HepG2 (cell line): ENCODE data around the gene SHISAL1. TPM values are rescaled to one million over a fixed set of nuclear protein-coding genes. Genes with fewer than 3 reads are reported as not detected.

Source experiments
- ATAC-seq: fragments of 200-7000 bp; cut with Tn5 transposase; 3 replicates; pipeline ENCODE4 v1.9.1; 2020; ENCODE audit warnings: mild to moderate bottlenecking, moderate library complexity
- BruUV-seq: library from RNA; stranded (reverse); fragments of 400-500 nt; replicated peaks from 2 replicates; lab custom pipeline; 2021; lab: Mats Ljungman, UMichigan
- CTCF ChIA-PET: fragments of 300-600 bp; formaldehyde crosslinking; extraction: SDS; loops from one replicate; lab custom pipeline; 2021; ENCODE audit warnings: low total read pairs, inconsistent platforms, low intra/inter-chr PET ratio; lab: Yijun Ruan, JAX
- POLR2A ChIA-PET: fragments of 350-600 bp; sonication (Branson Sonifier 250); formaldehyde crosslinking; loops from one replicate; lab custom pipeline; 2020; ENCODE audit warnings: antibody characterized with exemption, inconsistent platforms; lab: Yijun Ruan, JAX
- DNase-seq: peaks from one replicate; pipeline ENCODE4 v3.0.0-alpha.2; 2015; ENCODE audit warnings: low spot score
- FAIRE-seq: peaks from 3 replicates; lab custom pipeline; 2011; peaks lifted over from hg19 to GRCh38; lab: Jason Lieb, UNC
- H2AFZ ChIP-seq: one replicate; pipeline ENCODE4 v1.6.1; 2011; ENCODE audit warnings: low read length, inconsistent platforms
- H3K27ac ChIP-seq: fragments of 300-600 bp; 3 replicates; pipeline ENCODE4 v1.8.0; 2011; ENCODE audit warnings: mixed run types, mild to moderate bottlenecking, mixed read lengths, low read length, inconsistent platforms; ENCODE audit not compliant: insufficient read depth; ENCODE audit errors: extremely low read length
- H3K27me3 ChIP-seq, 2 experiments: fragments of 200-600 bp in 1 of 2; 2 replicates in 1 of 2; 3 replicates in 1 of 2; pipeline versions ENCODE4 v1.6.0 to v1.8.0; 2011; ENCODE audit warnings: low read length in 2 of 2, mild to moderate bottlenecking in 2 of 2, moderate library complexity in 2 of 2, inconsistent platforms in 1 of 2; ENCODE audit not compliant: insufficient read depth in 2 of 2, control insufficient read depth in 1 of 2
- H3K36me3 ChIP-seq, 2 experiments: fragments of 200-600 bp in 1 of 2; replicated peaks in 1 of 2; 2 replicates in 1 of 2; 3 replicates in 1 of 2; pipeline versions ENCODE4 v1.5.1 to v1.8.0; 2011; ENCODE audit warnings: low read length in 2 of 2, inconsistent platforms in 1 of 2; ENCODE audit not compliant: insufficient read depth in 2 of 2, control insufficient read depth in 1 of 2
- H3K4me1 ChIP-seq: 2 replicates; pipeline ENCODE4 v1.5.1; 2012; ENCODE audit warnings: low read length, inconsistent platforms; ENCODE audit not compliant: insufficient read depth
- H3K4me2 ChIP-seq: 2 replicates; pipeline ENCODE4 v1.6.0; 2011; ENCODE audit warnings: low read depth, low read length, inconsistent platforms
- H3K4me3 ChIP-seq, 3 experiments: fragments of 200-600 bp in 1 of 3; sonication (generic), shearing (Covaris generic) in 1 of 3; replicated peaks in 1 of 3; 2 replicates each; pipeline ENCODE4 v1.5.1; 2011 to 2016; ENCODE audit warnings: low read length in 3 of 3, inconsistent platforms in 2 of 3, low read depth in 2 of 3, mild to moderate bottlenecking in 2 of 3, control low read depth in 1 of 3, mixed read lengths in 1 of 3; ENCODE audit not compliant: insufficient read depth in 1 of 3
- H3K79me2 ChIP-seq: one replicate; pipeline ENCODE4 v1.6.1; 2011; ENCODE audit warnings: low read length, inconsistent platforms; ENCODE audit not compliant: insufficient read depth
- H3K9ac ChIP-seq: 2 replicates; pipeline ENCODE4 v1.6.0; 2011; ENCODE audit warnings: mild to moderate bottlenecking, low read depth, low read length, inconsistent platforms; ENCODE audit not compliant: insufficient read depth
- H3K9me3 ChIP-seq: 2 replicates; pipeline ENCODE4 v1.5.1; 2012; ENCODE audit warnings: mild to moderate bottlenecking, low read length
- H4K20me1 ChIP-seq: 2 replicates; pipeline ENCODE4 v1.6.0; 2011; ENCODE audit warnings: inconsistent platforms, mild to moderate bottlenecking, low read length, moderate library complexity; ENCODE audit not compliant: insufficient read depth
- CBX1 ChIP-seq: IDR thresholded peaks from one replicate; pipeline ENCODE4 v1.6.1; 2016; ENCODE audit warnings: antibody characterized with exemption, low read depth
- HDAC6 ChIP-seq: fragments of 200-600 bp; sonication (generic); IDR thresholded peaks from 2 replicates; pipeline ENCODE4 v1.7.0; 2017; ENCODE audit warnings: mild to moderate bottlenecking, antibody characterized with exemption, low read length, low read depth
- NONO ChIP-seq, 2 experiments: fragments of 450-650 bp in 1 of 2; sonication (generic) in 1 of 2; formaldehyde crosslinking in 1 of 2; IDR thresholded peaks in 1 of 2; conservative IDR thresholded peaks in 1 of 2; 2 replicates each; pipeline versions ENCODE4 v1.6.1 to v1.8.0; 2017 to 2022; ENCODE audit warnings: mild to moderate bottlenecking in 1 of 2, missing genetic modification reagents in 1 of 2, moderate library complexity in 1 of 2
- SAFB2 ChIP-seq: sonication (generic); formaldehyde crosslinking; IDR thresholded peaks from 2 replicates; pipeline ENCODE4 v1.5.1; 2020; ENCODE audit warnings: missing genetic modification reagents, low read depth, mild to moderate bottlenecking, borderline replicate concordance
- TOE1 ChIP-seq: sonication (generic); formaldehyde crosslinking; IDR thresholded peaks from 2 replicates; pipeline ENCODE4 v1.4.0; 2020; ENCODE audit warnings: mild to moderate bottlenecking, missing genetic modification reagents
- ZGPAT ChIP-seq: IDR thresholded peaks from 2 replicates; pipeline ENCODE4 v1.6.1; 2016; ENCODE audit warnings: mild to moderate bottlenecking
- ZNF326 ChIP-seq: sonication (generic); formaldehyde crosslinking; IDR thresholded peaks from 2 replicates; pipeline ENCODE4 v1.4.0; 2020; ENCODE audit warnings: missing genetic modification reagents, borderline replicate concordance
- ZNF343 ChIP-seq: sonication (generic); formaldehyde crosslinking; IDR thresholded peaks from 2 replicates; pipeline ENCODE4 v1.4.0; 2020; ENCODE audit warnings: mild to moderate bottlenecking, missing genetic modification reagents
- ZNF747 ChIP-seq: sonication (generic); formaldehyde crosslinking; IDR thresholded peaks from 2 replicates; pipeline ENCODE4 v1.8.1; 2023; ENCODE audit warnings: missing genetic modification reagents, mild to moderate bottlenecking, borderline replicate concordance
- ZNF768 ChIP-seq: sonication (generic); formaldehyde crosslinking; IDR thresholded peaks from 2 replicates; pipeline ENCODE4 v1.4.0; 2020; ENCODE audit warnings: missing genetic modification reagents
- ZSCAN5A ChIP-seq: sonication (generic); formaldehyde crosslinking; IDR thresholded peaks from 2 replicates; pipeline ENCODE4 v1.8.0; 2022; ENCODE audit warnings: mild to moderate bottlenecking, missing genetic modification reagents, borderline replicate concordance
- whole genome bisulfite sequencing: methylation state at CpG from one replicate; pipeline ENCODE4 v1.1.6; 2017; ENCODE audit warnings: low lambda C conversion rate; 5-methylcytosine and 5-hydroxymethylcytosine counted together
- in situ Hi-C: cut with HindIII; loops from 2 replicates; pipeline ENCODE4 v1.10.0; 2017; ENCODE audit warnings: low pct_unique_long_range_greater_than_20kb; ENCODE audit not compliant: extremely low pct_ligation_motif_present
- intact Hi-C: fragments of 100-400 bp; cut with micrococcal nuclease; formaldehyde crosslinking; loops from one replicate; pipeline ENCODE4 v1.10.0; 2022; ENCODE audit not compliant: unreplicated experiment
- polyA plus RNA-seq, 8 experiments: library from polyadenylated mRNA; depleted of rRNA in 3 of 8; stranded (reverse) in 7 of 8; unstranded in 1 of 8; fragments of >200 nt; fragmentation: Illumina TruSeq in 4 of 8; extraction: Trizol in 4 of 8; gene quantifications; 2 replicates each; pipeline versions ENCODE4 v1.2.1 to v1.2.3, GENCODE V29; 2011 to 2016; ENCODE audit warnings: low read depth in 4 of 8, missing spikeins in 1 of 8, mixed read lengths in 1 of 8; ENCODE audit not compliant: insufficient read depth in 1 of 8
- total RNA-seq, 5 experiments: library from RNA; depleted of rRNA; stranded (reverse); fragments of >200 nt; fragmentation: Illumina TruSeq; extraction: Trizol; gene quantifications; 2 replicates each; pipeline ENCODE4 v1.2.3, GENCODE V29; 2016; ENCODE audit warnings: low read depth in 1 of 5
- TF ChIP-seq, protein P1 (sequence below): sonication (generic); formaldehyde crosslinking; IDR thresholded peaks from 2 replicates; pipeline ENCODE4 v1.5.0; 2020; ENCODE audit warnings: missing genetic modification reagents

Gene SHISAL1
- total and polyA plus RNA-seq, 2 of the 13 experiments (the other 11 are each of a cell fraction or from before 2014, with no cell fraction given) = not detected

DNA sequence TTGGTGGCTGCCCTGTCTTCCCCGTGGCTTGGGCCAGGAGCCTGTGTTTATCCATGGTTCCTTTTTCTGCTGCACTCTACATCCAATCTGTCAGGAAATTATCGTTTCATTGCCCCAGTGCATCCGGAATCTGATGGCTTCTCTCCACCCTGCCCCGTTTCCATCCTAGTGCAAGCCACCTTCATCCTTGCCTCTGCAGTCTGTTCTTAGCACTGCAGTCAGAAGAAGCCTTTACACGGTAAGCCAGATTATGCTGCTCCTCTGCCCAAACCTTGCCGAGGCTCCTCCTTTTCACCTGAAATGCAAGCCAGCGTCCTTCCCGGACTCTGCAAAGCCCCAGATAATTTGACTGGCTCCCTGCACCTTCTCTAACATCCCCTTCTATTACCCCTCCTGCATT lies 86.9 kb downstream of the SHISAL1 start:
- no peak overlapping the region for H2AFZ ChIP-seq
- in situ Hi-C loops = no loop called here
- no peaks in the 10 kb centered on the region; a peak in 1 of 5 replicates for H3K27me3 ChIP-seq
- DNase-seq (no peak), ATAC-seq (no peak), FAIRE-seq (no peak)
- H3K27ac ChIP-seq = no peak overlapping the region
- no peaks in the 10 kb centered on the region for H3K79me2 ChIP-seq
- H3K4me1 ChIP-seq = no peaks in the 10 kb centered on the region
- no peak overlapping the region for H3K9ac ChIP-seq
- no peak for TF ChIP-seq ZNF326
- no peak overlapping the region for H3K4me3 ChIP-seq
- BruUV-seq = no TSS peak
- WGBS = 18% methylated on average over 8 of the region's 8 CpGs
- H4K20me1 ChIP-seq = no peaks in the 10 kb centered on the region
- POLR2A ChIA-PET = no interaction called here
- CTCF ChIA-PET = no interaction called here
- no peaks in the 10 kb centered on the region for H3K36me3 ChIP-seq
- no peak overlapping the region for H3K4me2 ChIP-seq
- H3K9me3 ChIP-seq = peaks cover 7% of the 10 kb centered on the region; the same call in 1 of the 2 replicates
- intact Hi-C loops = no loop called here

DNA sequence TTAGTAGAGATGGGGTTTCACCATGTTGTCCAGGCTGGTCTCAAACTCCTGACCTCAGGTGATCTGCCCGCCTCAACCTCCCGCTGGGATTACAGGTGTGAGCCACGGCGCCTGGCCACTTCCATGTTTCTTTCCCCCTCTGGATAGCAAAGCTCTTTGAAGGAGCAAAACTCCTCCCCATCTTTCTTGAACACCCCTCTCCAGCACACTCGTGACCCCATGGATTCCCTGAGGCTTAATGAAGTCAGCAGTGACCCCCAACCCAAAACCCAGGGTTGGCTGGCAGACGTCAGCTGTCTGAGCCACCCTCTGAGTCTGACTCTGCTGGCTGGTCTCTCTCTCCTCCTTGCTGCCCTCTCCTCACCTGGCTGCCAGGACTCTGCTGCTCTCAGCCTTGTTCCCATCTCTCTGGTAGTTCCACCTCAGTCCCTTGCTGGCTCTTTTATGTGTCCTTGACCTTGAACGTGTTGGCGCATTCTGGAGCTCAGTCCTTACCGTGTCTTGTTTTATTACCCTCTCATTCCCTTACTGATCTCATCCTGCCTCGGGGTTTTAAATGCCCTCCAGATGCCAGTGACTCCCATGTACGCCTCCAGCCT lies 87.6 kb downstream of the SHISAL1 start:
- Histone ChIP-seq H3K4me1 (no peaks in the 10 kb centered on the region), H3K27me3 (no peaks in the 10 kb centered on the region; a peak in 1 of 5 replicates), H3K36me3 (no peaks in the 10 kb centered on the region), H3K4me2 (no peak overlapping the region), H3K9ac (no peak overlapping the region), H3K27ac (no peak overlapping the region), H2AFZ (no peak overlapping the region), H4K20me1 (no peaks in the 10 kb centered on the region), H3K79me2 (no peaks in the 10 kb centered on the region), H3K4me3 (no peak overlapping the region), H3K9me3 (peaks cover 7% of the 10 kb centered on the region; the same call in 1 of the 2 replicates)
- no peak for TF ChIP-seq CBX1
- TF ChIP-seq NONO (IDR thresholded peaks at IDR 0.05) = no peak
- no peak for TF ChIP-seq NONO (CRISPR knock-in tag; conservative IDR thresholded peaks at IDR 0.05)
- no peak for TF ChIP-seq ZNF768
- no peak for TF ChIP-seq ZGPAT (CRISPR knock-in tag)
- no peak for TF ChIP-seq HDAC6
- TF ChIP-seq, protein P1, sequence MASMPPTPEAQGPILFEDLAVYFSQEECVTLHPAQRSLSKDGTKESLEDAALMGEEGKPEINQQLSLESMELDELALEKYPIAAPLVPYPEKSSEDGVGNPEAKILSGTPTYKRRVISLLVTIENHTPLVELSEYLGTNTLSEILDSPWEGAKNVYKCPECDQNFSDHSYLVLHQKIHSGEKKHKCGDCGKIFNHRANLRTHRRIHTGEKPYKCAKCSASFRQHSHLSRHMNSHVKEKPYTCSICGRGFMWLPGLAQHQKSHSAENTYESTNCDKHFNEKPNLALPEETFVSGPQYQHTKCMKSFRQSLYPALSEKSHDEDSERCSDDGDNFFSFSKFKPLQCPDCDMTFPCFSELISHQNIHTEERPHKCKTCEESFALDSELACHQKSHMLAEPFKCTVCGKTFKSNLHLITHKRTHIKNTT = no peak
- TF ChIP-seq TOE1 = no peak
- TF ChIP-seq ZNF343 (CRISPR knock-in tag) = no peak
- TF ChIP-seq ZSCAN5A (CRISPR knock-in tag) = no peak
- TF ChIP-seq ZNF747 (CRISPR knock-in tag) = no peak
- no peak for TF ChIP-seq SAFB2 (CRISPR knock-in tag)
- DNase-seq (no peak), ATAC-seq (no peak), FAIRE-seq (no peak)
- no TSS peak for BruUV-seq
- intact Hi-C loops (no loop called here), in situ Hi-C loops (no loop called here)
- WGBS = 35% methylated on average over 10 of the region's 11 CpGs
- ChIA-PET CTCF (no interaction called here), POLR2A (no interaction called here)
